Activated CD8-positive, alpha-beta memory T cell treated with anti-CD3 and anti-CD28 coated beads, Interleukin-2, amount 10 ng/mL, durations not matched to agents 7 days and 5 days (primary cell): ENCODE results near the gene VGF. TPM values are rescaled to one million over a fixed set of nuclear protein-coding genes. Genes with fewer than 3 reads are reported as not detected.
A peak's percentile ranks its signal among the peaks of the same experiment; 100 is the strongest.

ENCODE experiments used
- ATAC-seq: fragments of 150-1000 bp; cut with Tn5 transposase; one replicate; pipeline ENCODE4 v1.10.0; 2021; ENCODE audit warnings: moderate library complexity
- CTCF ChIA-PET: fragments of 350-600 bp; sonication (Branson Sonifier 250); formaldehyde crosslinking; loops from one replicate; lab custom pipeline; 2021; ENCODE audit warnings: antibody characterized with exemption; lab: Charles Lee
- DNase-seq: peaks from one replicate; pipeline ENCODE4 v3.0.0-alpha.2; 2020
- H3K27ac Mint-ChIP-seq: one replicate; pipeline ENCODE4 v1.8.0; 2021; ENCODE audit warnings: mild to moderate bottlenecking, mixed read lengths
- H3K27me3 Mint-ChIP-seq: one replicate; pipeline ENCODE4 v1.8.0; 2021; ENCODE audit warnings: mixed read lengths
- H3K36me3 Mint-ChIP-seq: one replicate; pipeline ENCODE4 v1.8.0; 2021; ENCODE audit warnings: mild to moderate bottlenecking, mixed read lengths
- H3K4me1 Mint-ChIP-seq: one replicate; pipeline ENCODE4 v1.8.0; 2021; ENCODE audit warnings: mixed read lengths
- H3K4me3 Mint-ChIP-seq: one replicate; pipeline ENCODE4 v1.8.0; 2021; ENCODE audit warnings: mild to moderate bottlenecking, moderate library complexity, mixed read lengths
- H3K9me3 Mint-ChIP-seq: one replicate; pipeline ENCODE4 v1.8.0; 2022; ENCODE audit warnings: low read depth, mixed read lengths
- total RNA-seq, 2 experiments: library from RNA; stranded (reverse); gene quantifications; one replicate each; pipeline ENCODE4 v1.2.3, GENCODE V29; 2021

The VGF gene
- total RNA-seq, 2 experiments from 2014 or later: 0.44 to 0.66 TPM

DNA sequence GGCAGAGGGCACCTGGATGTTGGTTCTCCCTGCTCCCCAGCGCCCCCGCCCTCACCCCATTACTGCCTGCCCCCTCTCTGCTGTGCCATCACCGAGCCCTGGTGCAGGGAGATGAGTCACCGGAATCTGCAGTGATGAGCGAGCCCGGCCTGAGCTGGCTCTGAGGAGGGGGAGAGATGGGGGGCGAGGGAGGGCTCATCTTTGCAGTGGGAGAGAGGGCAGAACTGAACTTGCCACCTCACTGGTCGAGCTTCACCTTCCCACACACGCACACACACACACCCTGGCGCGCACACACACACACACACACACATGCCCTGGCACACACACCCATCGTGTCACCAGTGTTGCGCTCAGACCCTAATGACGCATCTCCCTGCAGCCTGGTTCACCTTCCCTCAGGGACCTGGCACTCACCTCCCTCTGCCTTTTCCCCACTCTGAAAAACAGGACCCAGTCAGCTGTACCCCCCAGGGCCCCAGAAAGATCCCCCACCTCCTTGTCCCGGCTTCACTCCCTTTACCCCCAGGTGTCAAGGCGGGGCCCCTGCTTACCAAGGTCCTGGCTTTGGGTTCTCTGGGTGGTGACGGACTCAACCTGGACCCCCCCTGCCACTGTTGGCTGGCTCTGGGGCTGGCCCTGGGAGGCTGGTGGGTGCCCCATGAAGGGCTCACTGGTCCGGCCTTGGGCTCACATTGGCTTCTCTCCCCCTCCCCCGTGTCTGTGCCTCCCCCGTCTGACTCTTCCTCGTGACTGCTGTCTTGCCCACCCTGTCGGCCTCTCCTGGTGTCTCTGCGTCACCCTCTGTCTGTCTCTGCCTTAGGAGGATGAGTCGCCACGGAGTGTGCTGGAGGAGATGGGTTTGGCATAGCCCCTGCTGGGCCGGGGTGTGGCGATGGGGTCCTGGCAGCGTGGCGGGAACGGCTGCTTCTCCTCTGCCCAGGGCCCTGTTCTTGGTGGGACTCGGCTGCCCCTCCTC lies 5.4 kb downstream of the VGF start:
- DNase-seq (no peak), ATAC-seq (no peak)
- peaks cover 10% of the 10 kb centered on the region for H3K36me3 Mint-ChIP-seq
- H3K27ac Mint-ChIP-seq: no peak overlapping the region
- CTCF ChIA-PET: interaction anchor here (4.3 to 9.1 kb wide), 2 partner anchors 14 to 17 kb away, joined by 16 to 90 read pairs; no protein-coding TSS in a partner anchor
- H3K9me3 Mint-ChIP-seq: no peaks in the 10 kb centered on the region
- peaks cover 11% of the 10 kb centered on the region for H3K4me1 Mint-ChIP-seq
- H3K4me3 Mint-ChIP-seq: no peak overlapping the region
- peaks cover 13% of the 10 kb centered on the region for H3K27me3 Mint-ChIP-seq

DNA sequence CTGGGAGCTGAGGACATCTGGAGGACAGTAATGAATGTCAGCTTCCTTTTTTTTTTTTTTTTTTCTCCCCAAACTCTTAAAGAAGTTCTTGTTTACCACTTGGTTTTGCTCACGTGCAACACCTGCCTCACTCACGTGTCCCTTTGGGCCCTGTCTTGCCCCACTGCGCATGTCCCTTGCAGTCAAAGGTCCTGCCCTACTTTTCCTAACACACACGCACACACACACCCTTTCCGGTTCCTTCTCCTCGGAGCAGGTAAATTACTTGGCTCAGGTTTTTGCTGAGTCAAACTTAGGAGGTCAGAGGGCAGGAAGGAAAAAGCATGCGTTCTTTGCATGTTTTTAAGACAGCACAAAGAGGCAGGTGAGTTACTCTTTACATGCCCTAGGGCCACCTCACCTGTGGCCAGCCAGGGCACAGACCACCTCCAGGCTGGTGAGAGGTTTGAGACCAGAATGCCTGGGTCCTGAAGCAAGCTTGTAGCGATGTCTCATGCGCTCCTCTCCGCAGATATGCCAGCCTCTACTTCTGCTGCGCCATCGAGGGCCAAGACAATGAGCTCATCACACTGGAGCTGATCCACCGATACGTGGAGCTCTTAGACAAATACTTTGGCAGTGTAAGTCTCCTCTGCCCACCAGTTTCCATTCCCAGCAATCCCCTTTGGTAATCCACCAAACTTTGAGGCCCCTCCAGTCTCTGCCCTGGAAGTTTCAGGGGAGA lies 8.3 kb downstream of the VGF start:
- CTCF ChIA-PET: interaction anchor here (0.6 to 9.1 kb wide), 9 partner anchors 9 to 328 kb away, joined by 3 to 90 read pairs (median 4); partner anchors contain the start of gene VGF
- Mint-ChIP-seq H3K36me3 (peaks cover 10% of the 10 kb centered on the region), H3K27ac (no peak overlapping the region), H3K9me3 (no peaks in the 10 kb centered on the region), H3K4me1 (peaks cover 9% of the 10 kb centered on the region), H3K4me3 (no peak overlapping the region), H3K27me3 (peaks cover 10% of the 10 kb centered on the region)
- DNase-seq (no peak), ATAC-seq (no peak)

- CTCF ChIA-PET: interaction anchor here (0.6 to 9.1 kb wide), 7 partner anchors 9 to 328 kb away, joined by 3 to 90 read pairs (median 4); no protein-coding TSS in a partner anchor
- ATAC-seq (no peak), DNase-seq (no peak)
- H3K4me1 Mint-ChIP-seq: peaks cover 9% of the 10 kb centered on the region
- H3K4me3 Mint-ChIP-seq: no peak overlapping the region
- peaks cover 11% of the 10 kb centered on the region for H3K27me3 Mint-ChIP-seq
- no peak overlapping the region for H3K27ac Mint-ChIP-seq
- H3K9me3 Mint-ChIP-seq: no peaks in the 10 kb centered on the region
- H3K36me3 Mint-ChIP-seq: peaks cover 8% of the 10 kb centered on the region
Measured at GRCh38 chr7:101156277-101156676, 9.1 kb downstream of the VGF start.

DNA sequence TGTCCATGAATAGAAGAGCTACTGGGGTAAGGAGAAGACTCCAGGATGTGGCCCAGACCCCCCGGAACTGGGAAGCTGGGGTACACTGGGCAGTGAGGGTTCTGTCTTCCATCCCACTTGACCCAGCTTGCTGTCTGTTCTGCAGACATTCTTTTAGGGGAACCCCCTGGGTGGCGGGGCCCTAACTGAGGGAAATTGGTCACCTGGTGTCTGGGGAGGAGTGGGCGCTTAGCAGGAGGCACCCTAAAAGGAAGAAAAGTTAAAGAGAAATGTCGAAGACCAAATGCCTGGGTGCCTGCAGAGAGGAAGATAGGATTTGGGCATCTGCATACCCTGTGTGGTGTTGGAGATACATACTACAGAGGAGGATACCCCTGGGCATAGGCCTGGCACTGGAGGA lies 10.1 kb downstream of the VGF start:
- ATAC-seq: no peak
- Mint-ChIP-seq H3K4me1 (peaks cover 9% of the 10 kb centered on the region), H3K36me3 (peaks cover 6% of the 10 kb centered on the region), H3K27ac (no peak overlapping the region), H3K4me3 (peak overlapping the region; percentile 73), H3K27me3 (peaks cover 14% of the 10 kb centered on the region), H3K9me3 (no peaks in the 10 kb centered on the region)
- no peak for DNase-seq
- CTCF ChIA-PET: interaction anchor here (0.7 to 9.1 kb wide), 6 partner anchors 8 to 89 kb away, joined by 3 to 90 read pairs (median 6); no protein-coding TSS in a partner anchor

- ATAC-seq (peak; percentile 38), DNase-seq (no peak)
- H3K27ac Mint-ChIP-seq: no peak overlapping the region
- H3K27me3 Mint-ChIP-seq: peaks cover 17% of the 10 kb centered on the region
- H3K4me3 Mint-ChIP-seq: peak overlapping the region; percentile 73
- H3K9me3 Mint-ChIP-seq: no peaks in the 10 kb centered on the region
- H3K4me1 Mint-ChIP-seq: peaks cover 9% of the 10 kb centered on the region
- CTCF ChIA-PET: interaction anchor here (0.6 to 9.1 kb wide), 8 partner anchors 8 to 161 kb away, joined by 3 to 90 read pairs (median 3); partner anchors contain the start of gene VGF
- peaks cover 2% of the 10 kb centered on the region for H3K36me3 Mint-ChIP-seq
Measured at GRCh38 chr7:101154693-101155102, 10.7 kb downstream of the VGF start.

DNA sequence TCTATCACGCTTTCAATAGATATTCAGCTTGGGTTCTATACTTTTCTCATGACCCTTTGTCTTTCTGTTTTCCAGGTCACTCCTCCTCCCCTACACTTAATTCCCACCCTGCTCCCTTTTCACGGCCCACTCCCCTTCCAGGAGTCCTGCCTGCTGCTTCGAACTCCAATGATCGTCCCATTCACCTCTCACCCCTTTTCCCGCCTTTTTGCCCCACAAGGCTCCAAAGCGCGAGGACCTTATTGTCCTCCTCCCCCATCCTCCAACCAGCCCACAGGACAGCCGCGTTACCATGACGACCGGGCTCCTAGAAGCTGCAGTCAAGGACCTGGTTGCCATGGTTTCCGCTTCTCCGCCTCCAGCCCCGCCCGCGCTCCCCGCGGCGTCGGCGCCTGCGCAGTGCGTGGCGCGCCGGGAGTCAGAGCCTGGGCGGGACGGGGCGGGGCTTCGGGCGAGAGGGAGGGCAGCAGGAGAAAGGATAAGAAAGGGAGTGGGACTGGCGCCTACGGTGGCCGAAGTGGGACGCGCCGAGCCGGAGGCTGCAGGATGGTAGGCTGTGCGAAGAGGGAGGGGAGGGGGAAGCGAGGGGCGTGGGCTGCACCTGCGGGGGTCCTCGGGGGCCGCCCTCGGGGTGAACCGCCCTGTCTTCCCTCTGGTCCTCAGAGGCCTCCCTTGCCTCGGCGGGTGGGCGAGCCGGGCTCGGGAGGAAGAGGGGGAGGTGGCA lies 11.2 kb downstream of the VGF start, which contains the start of gene AP1S1:
Gene AP1S1 (plus strand): TSS at position 508 of the 724 bp plus-strand sequence. CDS start 39 bp downstream, at position 547.
- H3K27me3 Mint-ChIP-seq: peaks cover 21% of the 10 kb centered on the region
- H3K27ac Mint-ChIP-seq: peak within 1 kb of the TSS; percentile 58
- CTCF ChIA-PET: interaction anchor here (0.6 to 9.1 kb wide), 6 partner anchors 9 to 162 kb away, joined by 3 to 90 read pairs (median 3); partner anchors contain the start of gene VGF

DNA sequence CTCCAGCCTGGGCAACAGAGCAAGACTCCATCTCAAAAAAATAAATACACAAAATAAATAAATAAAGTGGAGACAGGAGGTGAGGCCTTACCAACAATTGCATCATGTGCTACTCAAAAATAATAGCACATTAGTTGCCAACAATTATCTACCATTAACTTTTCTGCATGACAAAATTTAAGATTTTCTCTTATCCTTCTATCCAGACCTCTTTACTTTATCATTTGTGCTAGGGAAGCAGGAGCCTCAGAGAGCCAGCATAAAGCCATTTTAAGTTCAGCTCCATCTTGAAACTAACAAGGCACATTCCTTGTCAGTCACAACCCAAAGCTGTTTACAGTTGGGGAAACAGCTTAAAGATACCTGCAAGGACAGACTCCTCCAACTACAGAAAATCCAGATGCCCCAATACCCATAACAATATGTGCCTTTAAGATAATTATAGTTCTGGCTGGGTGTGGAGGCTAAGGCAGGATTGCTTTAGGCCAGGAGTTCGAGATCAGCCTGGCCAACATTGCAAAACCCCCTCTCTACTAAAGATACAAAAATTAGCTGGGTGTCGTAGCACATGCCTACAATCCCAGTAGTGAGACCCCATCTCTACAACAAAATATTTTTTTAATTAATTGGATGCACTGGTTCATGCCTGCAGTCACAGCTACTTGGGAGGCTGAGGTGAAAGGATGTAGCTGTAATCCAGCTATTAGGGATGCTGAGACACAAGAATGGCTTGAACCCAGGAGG lies 13.3 kb downstream of the VGF start:
- peaks cover 2% of the 10 kb centered on the region for H3K36me3 Mint-ChIP-seq
- no peak overlapping the region for H3K27ac Mint-ChIP-seq
- CTCF ChIA-PET: interaction anchor here (0.6 to 9.1 kb wide), 4 partner anchors 9 to 130 kb away, joined by 3 to 90 read pairs (median 4); no protein-coding TSS in a partner anchor
- H3K9me3 Mint-ChIP-seq: no peaks in the 10 kb centered on the region
- peaks cover 35% of the 10 kb centered on the region for H3K27me3 Mint-ChIP-seq
- DNase-seq: no peak
- no peak overlapping the region for H3K4me3 Mint-ChIP-seq
- H3K4me1 Mint-ChIP-seq: peaks cover 13% of the 10 kb centered on the region
- ATAC-seq: no peak

More for the DNA sequence above, 11.2 kb downstream of the VGF start, which contains the start of gene AP1S1:
- DNase-seq: peak; percentile 96
- peak; percentile 93 for ATAC-seq
- Mint-ChIP-seq H3K4me3 (peak within 1 kb of the TSS; percentile 73), H3K4me1 (peaks cover 9% of the 10 kb centered on the region), H3K9me3 (no peaks in the 10 kb centered on the region), H3K36me3 (peaks cover 2% of the 10 kb centered on the region)

GRCh38 chr7:101140746-101141382 lies 24.5 kb downstream of the VGF start:
- Mint-ChIP-seq H3K4me1 (peaks cover 46% of the 10 kb centered on the region), H3K4me3 (no peak overlapping the region), H3K36me3 (no peaks in the 10 kb centered on the region), H3K27me3 (peaks cover 32% of the 10 kb centered on the region), H3K27ac (peak overlapping the region; percentile 24), H3K9me3 (no peaks in the 10 kb centered on the region)
- CTCF ChIA-PET: interaction anchor here (0.7 to 5.6 kb wide), 11 partner anchors 14 to 149 kb away, joined by 3 to 90 read pairs (median 5); partner anchors contain the start of genes AP1S1, PLOD3, SERPINE1 and VGF
- no peak for ATAC-seq
- DNase-seq: no peak

- Mint-ChIP-seq H3K4me1 (peaks cover 46% of the 10 kb centered on the region), H3K27ac (no peak overlapping the region), H3K9me3 (no peaks in the 10 kb centered on the region), H3K4me3 (no peak overlapping the region), H3K36me3 (no peaks in the 10 kb centered on the region), H3K27me3 (peaks cover 35% of the 10 kb centered on the region)
- no peak for ATAC-seq
- no peak for DNase-seq
- CTCF ChIA-PET: interaction anchor here (0.9 to 5.6 kb wide), 9 partner anchors 14 to 150 kb away, joined by 3 to 90 read pairs (median 5); partner anchors contain the start of genes AP1S1, PLOD3, SERPINE1 and VGF
Measured at GRCh38 chr7:101140339-101140699, 25.1 kb downstream of the VGF start.

DNA sequence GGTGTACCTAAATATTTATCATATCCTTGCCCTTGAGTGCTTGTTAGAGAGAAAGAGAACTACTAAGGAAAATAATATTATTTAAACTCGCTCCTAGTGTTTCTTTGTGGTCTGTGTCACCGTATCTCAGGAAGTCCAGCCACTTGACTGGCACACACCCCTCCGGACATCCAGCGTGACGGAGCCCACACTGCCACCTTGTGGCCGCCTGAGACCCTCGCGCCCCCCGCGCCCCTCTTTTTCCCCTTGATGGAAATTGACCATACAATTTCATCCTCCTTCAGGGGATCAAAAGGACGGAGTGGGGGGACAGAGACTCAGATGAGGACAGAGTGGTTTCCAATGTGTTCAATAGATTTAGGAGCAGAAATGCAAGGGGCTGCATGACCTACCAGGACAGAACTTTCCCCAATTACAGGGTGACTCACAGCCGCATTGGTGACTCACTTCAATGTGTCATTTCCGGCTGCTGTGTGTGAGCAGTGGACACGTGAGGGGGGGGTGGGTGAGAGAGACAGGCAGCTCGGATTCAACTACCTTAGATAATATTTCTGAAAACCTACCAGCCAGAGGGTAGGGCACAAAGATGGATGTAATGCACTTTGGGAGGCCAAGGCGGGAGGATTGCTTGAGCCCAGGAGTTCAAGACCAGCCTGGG lies 27.0 kb downstream of the VGF start:
- peak overlapping the region; percentile 29 for H3K27ac Mint-ChIP-seq
- peaks cover 44% of the 10 kb centered on the region for H3K4me1 Mint-ChIP-seq
- DNase-seq (peak; percentile 91), ATAC-seq (peak; percentile 97)
- no peaks in the 10 kb centered on the region for H3K9me3 Mint-ChIP-seq
- CTCF ChIA-PET: interaction anchor here (0.6 to 3.0 kb wide), 13 partner anchors 9 to 244 kb away, joined by 3 to 16 read pairs (median 6); partner anchors contain the start of genes SERPINE1 and VGF
- H3K4me3 Mint-ChIP-seq: no peak overlapping the region
- H3K36me3 Mint-ChIP-seq: no peaks in the 10 kb centered on the region
- H3K27me3 Mint-ChIP-seq: peaks cover 45% of the 10 kb centered on the region
